Panc1 (cell line): ENCODE data around the gene HELZ.

ENCODE experiments used
- CTCF ChIP-seq: fragments of 450-650 bp; IDR thresholded peaks from 2 replicates; pipeline ENCODE4 v1.5.1; 2017; ENCODE audit warnings: mild to moderate bottlenecking
- REST ChIP-seq, 2 experiments: IDR thresholded peaks; 2 replicates each; pipeline ENCODE4 v1.6.1; 2011 to 2012; ENCODE audit warnings: low read depth in 2 of 2, control low read depth in 1 of 2, low read length in 1 of 2, mild to moderate bottlenecking in 1 of 2, moderate library complexity in 1 of 2; ENCODE audit not compliant: insufficient read depth in 1 of 2
- TCF7L2 ChIP-seq: IDR thresholded peaks from 2 replicates; pipeline ENCODE4 v1.6.1; 2011; ENCODE audit warnings: mild to moderate bottlenecking, low read depth, low read length, inconsistent platforms

- TF ChIP-seq CTCF (no peak), REST (IDR thresholded peaks at IDR 0.05; ENCODE audit: insufficient read depth in 1 of 2, low read depth in 2 of 2, low read length in 1 of 2) (no peak), TCF7L2 (no peak)
These were observed 181.9 kb downstream of the HELZ start for GRCh38 chr17:67063141-67063540.
